Activated T-cell treated with anti-CD3 and anti-CD28 coated beads, Interleukin-2, amount 50 U/mL, for 4 hours (primary cell): ENCODE data around the gene NGFR. TPM values are rescaled to one million over a fixed set of nuclear protein-coding genes. Genes with fewer than 3 reads are reported as not detected.
"Not testable (repeated sequence)": the region's sequence is repeated elsewhere in the genome, so short reads cannot be mapped to it uniquely, and the experiment has no call there.

ENCODE experiments used
- ATAC-seq, 2 donors: fragments of 200-7000 bp; cut with Tn5 transposase; one replicate each; pipeline ENCODE4 v1.10.0; 2021
- DNase-seq: peaks from one replicate; pipeline ENCODE4 v3.0.0-alpha.2; 2020
- H3K27me3 Mint-ChIP-seq: one replicate; pipeline ENCODE4 v1.8.0; 2021; ENCODE audit warnings: low read depth, mixed read lengths
- H3K36me3 Mint-ChIP-seq: one replicate; pipeline ENCODE4 v1.8.0; 2022; ENCODE audit warnings: mixed read lengths; ENCODE audit not compliant: insufficient read depth
- H3K4me1 Mint-ChIP-seq: one replicate; pipeline ENCODE4 v1.8.0; 2021; ENCODE audit warnings: low read depth, mixed read lengths
- H3K4me3 Mint-ChIP-seq: one replicate; pipeline ENCODE4 v1.8.0; 2021; ENCODE audit warnings: mild to moderate bottlenecking, moderate library complexity, mixed read lengths
- H3K9me3 Mint-ChIP-seq: one replicate; pipeline ENCODE4 v1.8.0; 2021; ENCODE audit warnings: mixed read lengths
- total RNA-seq, 3 donors: library from RNA; stranded (reverse); gene quantifications; one replicate each; pipeline ENCODE4 v1.2.1, GENCODE V29; 2021

NGFR gene
- total RNA-seq, 3 donors from 2014 or later, result 0.05 to 0.49 (median 0.05) TPM

GRCh38 chr17:49497148-49498028 lies 2.3 kb downstream of the NGFR start:
- peaks cover 55% of the 10 kb centered on the region for H3K27me3 Mint-ChIP-seq

GRCh38 chr17:49498029-49498615 lies 3.0 kb downstream of the NGFR start:
- Mint-ChIP-seq H3K9me3 (no peaks in the 10 kb centered on the region), H3K4me3 (peak overlapping the region; percentile 77), H3K36me3 (no peaks in the 10 kb centered on the region), H3K4me1 (peaks cover 17% of the 10 kb centered on the region), H3K27me3 (peaks cover 62% of the 10 kb centered on the region)
- ATAC-seq, result no peak
- DNase-seq, result no peak

More at GRCh38 chr17:49497148-49498028, 2.3 kb downstream of the NGFR start:
- Mint-ChIP-seq H3K9me3 (no peaks in the 10 kb centered on the region), H3K4me3 (peak overlapping the region; percentile 77), H3K4me1 (peaks cover 17% of the 10 kb centered on the region), H3K36me3 (no peaks in the 10 kb centered on the region)
- ATAC-seq (no peak), DNase-seq (no peak)

- DNase-seq (no peak), ATAC-seq (no peak)
- H3K4me1 Mint-ChIP-seq, result peaks cover 10% of the 10 kb centered on the region
- no peak overlapping the region for H3K4me3 Mint-ChIP-seq
- H3K9me3 Mint-ChIP-seq, result no peaks in the 10 kb centered on the region
- peaks cover 85% of the 10 kb centered on the region for H3K27me3 Mint-ChIP-seq
- H3K36me3 Mint-ChIP-seq, result no peaks in the 10 kb centered on the region
Measured at GRCh38 chr17:49501496-49501895, 6.4 kb downstream of the NGFR start.

GRCh38 chr17:49502254-49502653 lies 7.2 kb downstream of the NGFR start:
- H3K9me3 Mint-ChIP-seq, result no peaks in the 10 kb centered on the region
- no peak for ATAC-seq
- H3K27me3 Mint-ChIP-seq, result peaks cover 85% of the 10 kb centered on the region

GRCh38 chr17:49502680-49503079 lies 7.6 kb downstream of the NGFR start:
- ATAC-seq, H3K4me3 Mint-ChIP-seq, DNase-seq, H3K9me3 Mint-ChIP-seq, H3K4me1 Mint-ChIP-seq, H3K36me3 Mint-ChIP-seq: not testable (repeated sequence)
- peaks cover 85% of the 10 kb centered on the region for H3K27me3 Mint-ChIP-seq

More at GRCh38 chr17:49502254-49502653, 7.2 kb downstream of the NGFR start:
- H3K4me3 Mint-ChIP-seq, result no peak overlapping the region
- H3K36me3 Mint-ChIP-seq, result no peaks in the 10 kb centered on the region
- peaks cover 10% of the 10 kb centered on the region for H3K4me1 Mint-ChIP-seq
- DNase-seq, result no peak

GRCh38 chr17:49504369-49504768 lies 9.3 kb downstream of the NGFR start:
- no peaks in the 10 kb centered on the region for H3K36me3 Mint-ChIP-seq
- ATAC-seq, result no peak
- H3K27me3 Mint-ChIP-seq, result peaks cover 79% of the 10 kb centered on the region
- no peaks in the 10 kb centered on the region for H3K4me1 Mint-ChIP-seq
- H3K4me3 Mint-ChIP-seq, result no peak overlapping the region
- no peaks in the 10 kb centered on the region for H3K9me3 Mint-ChIP-seq
- no peak for DNase-seq

GRCh38 chr17:49505854-49506253 lies 10.8 kb downstream of the NGFR start:
- Mint-ChIP-seq H3K4me1 (no peaks in the 10 kb centered on the region), H3K27me3 (peaks cover 68% of the 10 kb centered on the region)
- no peak for ATAC-seq

GRCh38 chr17:49506282-49506681 lies 11.2 kb downstream of the NGFR start:
- no peak for DNase-seq
- ATAC-seq, result no peak
- H3K36me3 Mint-ChIP-seq, result no peaks in the 10 kb centered on the region
- no peaks in the 10 kb centered on the region for H3K4me1 Mint-ChIP-seq
- H3K4me3 Mint-ChIP-seq, result no peak overlapping the region
- no peaks in the 10 kb centered on the region for H3K9me3 Mint-ChIP-seq
- H3K27me3 Mint-ChIP-seq, result peaks cover 66% of the 10 kb centered on the region

More at GRCh38 chr17:49505854-49506253, 10.8 kb downstream of the NGFR start:
- no peaks in the 10 kb centered on the region for H3K9me3 Mint-ChIP-seq
- H3K4me3 Mint-ChIP-seq, result no peak overlapping the region
- DNase-seq, result no peak
- no peaks in the 10 kb centered on the region for H3K36me3 Mint-ChIP-seq

- ATAC-seq, result no peak
- H3K27me3 Mint-ChIP-seq, result peaks cover 51% of the 10 kb centered on the region
- H3K4me3 Mint-ChIP-seq, result no peak overlapping the region
- H3K4me1 Mint-ChIP-seq, result no peaks in the 10 kb centered on the region
- no peak for DNase-seq
- no peaks in the 10 kb centered on the region for H3K9me3 Mint-ChIP-seq
- no peaks in the 10 kb centered on the region for H3K36me3 Mint-ChIP-seq
Measured at GRCh38 chr17:49508061-49508865, 13.2 kb downstream of the NGFR start.

- Mint-ChIP-seq H3K27me3 (peaks cover 45% of the 10 kb centered on the region), H3K4me3 (no peak overlapping the region), H3K36me3 (no peaks in the 10 kb centered on the region), H3K4me1 (no peaks in the 10 kb centered on the region), H3K9me3 (no peaks in the 10 kb centered on the region)
- DNase-seq, result no peak
- no peak for ATAC-seq
Measured at GRCh38 chr17:49508866-49509587, 13.9 kb downstream of the NGFR start.

GRCh38 chr17:49509588-49509917 lies 14.5 kb downstream of the NGFR start:
- ATAC-seq (no peak), DNase-seq (no peak)
- Mint-ChIP-seq H3K4me1 (no peaks in the 10 kb centered on the region), H3K9me3 (no peaks in the 10 kb centered on the region), H3K27me3 (peaks cover 44% of the 10 kb centered on the region), H3K4me3 (no peak overlapping the region), H3K36me3 (no peaks in the 10 kb centered on the region)

GRCh38 chr17:49510059-49510719 lies 15.1 kb downstream of the NGFR start:
- DNase-seq (no peak), ATAC-seq (no peak)
- no peak overlapping the region for H3K4me3 Mint-ChIP-seq
- no peaks in the 10 kb centered on the region for H3K36me3 Mint-ChIP-seq
- H3K27me3 Mint-ChIP-seq, result peaks cover 38% of the 10 kb centered on the region
- no peaks in the 10 kb centered on the region for H3K9me3 Mint-ChIP-seq
- no peaks in the 10 kb centered on the region for H3K4me1 Mint-ChIP-seq

- Mint-ChIP-seq H3K4me1 (no peaks in the 10 kb centered on the region), H3K27me3 (peaks cover 34% of the 10 kb centered on the region), H3K36me3 (no peaks in the 10 kb centered on the region), H3K9me3 (no peaks in the 10 kb centered on the region), H3K4me3 (no peak overlapping the region)
- no peak for DNase-seq
- ATAC-seq, result no peak
Measured at GRCh38 chr17:49510720-49511110, 15.6 kb downstream of the NGFR start.
